Caki2 (cell line): ENCODE measurements around the gene EHMT2. TPM values are rescaled to one million over a fixed set of nuclear protein-coding genes. Genes with fewer than 3 reads are reported as not detected.

Experiments used
- DNase-seq: peaks from one replicate; pipeline ENCODE4 v3.0.0-alpha.2; 2015; ENCODE audit warnings: low read depth
- in situ Hi-C: cut with HindIII; loops from 2 replicates; pipeline ENCODE4 v1.10.0; 2016; ENCODE audit warnings: low sequenced_read_pairs, low pct_unique_long_range_greater_than_20kb, mixed read lengths
- total RNA-seq: library from RNA; depleted of rRNA; stranded (reverse); fragments of >200 nt; shearing (Covaris generic); gene quantifications from 2 replicates; pipeline ENCODE4 v1.2.3, GENCODE V29; 2014; ENCODE audit warnings: low replicate concordance

EHMT2 gene
- total RNA-seq, 1 experiment from 2014 or later = 79.0 TPM

DNA sequence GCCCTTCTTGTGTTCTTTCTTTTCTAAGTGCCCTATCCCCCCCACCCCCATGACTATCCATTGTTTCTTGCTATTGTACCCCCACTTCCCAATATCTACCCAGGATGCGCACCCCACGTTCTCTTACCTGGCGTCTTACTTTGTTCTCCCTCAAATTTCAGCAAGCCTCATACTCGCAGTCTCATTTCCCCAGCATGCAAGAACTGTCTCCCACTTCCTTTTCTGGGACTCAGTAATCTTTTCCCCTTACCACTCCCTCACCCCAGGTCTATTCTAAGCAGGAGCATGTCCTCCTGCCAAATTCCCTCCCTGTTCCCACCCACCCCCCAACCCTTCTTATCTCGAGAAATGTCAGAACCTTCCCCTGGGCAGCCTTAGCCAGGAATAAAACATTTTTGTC lies 1.7 kb upstream of the EHMT2 start:
- in situ Hi-C loops = no loop called here
- no peak for DNase-seq

DNA sequence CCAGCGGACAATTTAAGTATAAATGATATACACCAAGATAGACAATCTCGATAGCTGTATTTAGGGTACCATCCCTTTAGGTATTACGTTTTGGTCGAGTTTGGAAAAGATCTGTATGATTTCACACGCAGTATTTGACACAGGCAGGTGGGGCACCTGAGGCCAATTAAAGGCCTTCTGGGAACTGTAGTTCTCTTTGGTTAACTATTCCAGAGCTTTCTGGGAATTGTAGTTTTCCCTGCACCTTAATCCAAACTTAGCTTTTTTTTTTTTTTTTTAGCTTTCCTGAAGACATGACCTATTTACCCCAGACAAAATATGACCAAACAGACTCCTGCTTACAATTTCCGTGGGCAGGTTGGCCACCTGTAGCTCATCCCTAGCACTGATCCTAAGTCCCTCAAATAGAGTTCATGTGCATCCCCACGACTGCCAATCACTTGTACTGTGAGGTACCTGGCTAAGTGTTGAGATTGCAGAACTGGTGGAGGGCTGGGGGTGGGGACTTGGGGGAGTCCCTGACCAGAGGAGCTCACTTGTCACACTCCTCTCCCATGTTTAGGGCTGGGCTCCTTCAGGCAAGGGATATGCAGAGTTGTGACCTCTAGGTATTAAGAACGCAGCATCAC lies 999 bp upstream of the EHMT2 start:
- peak; percentile 71 for DNase-seq
- in situ Hi-C loops = no loop called here

DNA sequence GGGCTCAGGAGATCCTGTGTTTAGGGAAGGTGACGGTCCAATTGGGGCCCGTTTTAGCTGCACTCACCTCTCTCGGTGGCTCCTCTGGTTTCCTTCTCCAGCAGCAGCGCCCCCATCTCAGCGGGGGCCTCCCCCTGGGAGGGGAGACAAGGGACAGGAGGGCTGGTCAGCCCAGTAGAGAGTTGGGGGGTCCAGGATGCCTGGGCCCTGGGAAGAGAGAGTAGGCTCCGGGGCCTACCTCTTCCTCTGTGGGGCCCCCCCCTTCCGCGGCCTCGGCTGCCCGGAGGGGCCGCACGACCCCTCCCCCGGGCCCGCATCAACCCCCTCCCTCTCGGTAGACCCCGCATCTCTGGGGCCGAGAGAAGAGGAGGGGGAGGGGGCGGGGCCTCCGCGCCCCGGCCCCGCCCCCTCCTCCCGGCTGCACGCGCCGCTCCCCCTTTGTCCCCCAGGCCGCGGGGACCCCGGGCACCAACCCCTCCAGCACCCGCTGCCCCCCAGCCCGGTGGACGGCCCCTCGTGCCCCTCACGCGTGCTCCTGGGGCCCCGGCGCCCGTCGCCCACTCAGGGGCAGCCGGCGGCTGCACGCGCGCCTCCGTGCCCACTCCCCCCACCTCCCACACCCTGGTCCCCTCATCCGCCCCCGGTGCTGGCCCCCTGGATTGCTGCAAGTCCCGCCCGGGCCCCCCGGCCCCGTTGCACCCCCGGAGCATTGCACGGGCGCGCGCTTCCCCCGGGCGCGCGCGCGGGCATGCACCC lies 464 bp downstream of the EHMT2 start:
- DNase-seq = no peak
- in situ Hi-C loops = no loop called here

DNA sequence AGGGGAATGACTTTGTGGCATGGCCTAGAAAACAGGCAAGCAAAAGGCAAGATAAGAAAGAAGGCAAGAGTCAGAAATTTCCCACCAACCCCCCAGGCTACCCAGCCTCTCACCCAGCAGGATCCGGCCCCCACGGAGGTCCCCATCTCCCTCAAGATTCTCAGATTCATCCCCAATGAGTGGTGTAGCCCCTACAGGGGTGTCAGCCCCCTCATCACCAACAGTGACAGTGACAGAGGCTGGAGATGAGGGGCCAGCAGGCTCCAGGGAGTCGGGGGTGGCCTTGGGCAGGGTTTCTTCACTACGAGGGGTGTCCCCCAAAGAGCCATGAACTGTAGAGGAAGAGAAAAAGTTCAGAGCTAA lies 1.0 kb downstream of the EHMT2 start:
- in situ Hi-C loops = no loop called here

DNA sequence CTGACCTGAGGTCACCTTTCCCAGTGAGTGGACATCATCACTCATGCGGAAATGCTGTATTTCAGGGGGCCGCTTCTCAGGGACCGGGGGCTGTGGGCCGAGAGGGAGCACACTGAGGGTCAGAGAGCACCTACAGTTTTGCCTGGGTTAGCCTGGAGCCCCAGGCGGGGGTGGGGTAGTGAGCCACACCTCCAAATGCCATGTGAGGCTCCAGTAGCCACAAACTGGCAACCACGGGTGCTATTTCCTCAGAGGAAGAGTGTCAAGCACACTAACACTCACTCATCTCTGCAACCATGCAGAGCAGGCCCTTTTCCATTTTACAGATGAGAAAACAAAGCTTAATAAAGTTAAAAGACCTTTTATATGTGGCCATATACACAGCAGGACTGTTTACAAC lies 4.7 kb downstream of the EHMT2 start:
- no peak for DNase-seq
- in situ Hi-C loops = no loop called here

More for the DNA sequence above, 1.0 kb downstream of the EHMT2 start:
- no peak for DNase-seq

DNA sequence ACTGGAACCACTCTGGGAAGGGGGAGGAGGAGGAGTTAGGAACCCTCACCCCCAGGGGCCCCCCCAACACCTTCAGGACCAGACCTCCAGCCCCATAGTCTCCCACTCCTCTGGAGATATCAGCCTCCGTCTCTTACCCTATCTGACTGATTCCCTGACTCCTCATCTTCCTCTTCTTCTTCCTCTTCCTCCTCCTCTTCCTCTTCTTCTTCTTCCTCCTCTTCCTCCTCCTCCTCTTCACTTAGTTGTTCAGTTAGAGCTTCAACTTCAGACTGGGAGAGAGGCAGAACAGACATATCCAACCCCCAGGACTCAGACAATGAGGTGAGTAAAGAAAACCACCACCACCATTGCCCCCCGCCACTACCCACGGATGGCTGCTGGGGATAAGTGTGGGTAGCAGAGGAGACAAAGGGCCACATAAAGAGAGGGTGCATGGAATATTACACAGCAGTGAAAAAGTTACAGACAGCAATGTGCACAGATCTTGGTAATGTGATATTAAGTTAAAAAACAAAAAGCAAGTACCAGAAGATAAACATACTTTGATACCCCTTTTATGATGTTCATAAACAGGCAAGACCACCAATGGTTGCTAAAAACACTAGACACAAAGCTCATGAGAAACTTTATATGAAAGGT lies 8.0 kb downstream of the EHMT2 start:
- in situ Hi-C loops = no loop called here

DNA sequence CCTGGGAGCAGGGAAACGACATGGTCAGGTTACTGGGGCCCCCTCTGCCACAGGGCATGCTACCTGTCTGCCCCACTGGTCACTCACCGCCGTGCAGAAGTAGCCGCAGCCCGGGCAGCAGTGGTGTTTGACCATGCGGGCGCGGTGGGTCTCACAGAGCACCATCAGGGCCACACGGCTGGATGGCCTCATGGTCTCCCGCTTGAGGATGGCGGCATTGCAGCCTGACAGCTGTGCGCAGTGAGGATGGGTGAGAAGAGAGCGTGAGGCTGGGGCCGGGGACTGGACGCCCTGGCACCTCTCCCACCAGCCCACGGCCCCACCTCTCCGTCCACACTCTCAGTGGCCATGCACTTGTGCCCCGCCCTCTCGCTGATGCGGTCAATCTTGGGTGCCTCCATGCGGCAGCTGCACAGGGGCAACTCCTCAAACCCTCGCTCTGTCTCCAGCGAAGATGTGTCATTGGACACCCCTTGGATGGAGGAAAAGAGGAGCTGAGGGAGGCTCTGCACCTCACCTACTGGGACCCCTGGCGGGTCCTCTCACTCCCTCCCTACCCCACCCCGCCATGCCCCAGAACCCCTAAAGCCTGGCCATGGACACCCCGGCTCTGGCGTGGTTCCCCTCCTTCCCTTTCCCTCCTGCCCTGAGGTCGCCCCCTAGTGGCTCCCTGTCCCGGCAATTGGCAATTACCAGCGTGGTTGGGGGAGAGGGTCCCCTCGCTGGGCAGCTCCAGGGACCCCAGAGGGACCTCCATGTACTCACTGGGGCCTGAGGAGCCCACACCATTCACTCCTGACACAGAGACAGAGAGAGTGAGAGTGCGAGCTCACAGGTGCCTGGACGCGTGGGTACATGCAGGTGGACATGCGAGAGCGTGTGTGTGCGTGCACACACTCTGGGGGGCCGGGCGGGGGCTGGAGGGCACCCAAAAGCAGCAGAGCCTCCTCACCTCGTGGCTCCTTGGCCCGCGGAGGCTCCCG lies 8.9 kb downstream of the EHMT2 start:
- no peak for DNase-seq
- in situ Hi-C loops = no loop called here

More for the DNA sequence above, 8.0 kb downstream of the EHMT2 start:
- no peak for DNase-seq

DNA sequence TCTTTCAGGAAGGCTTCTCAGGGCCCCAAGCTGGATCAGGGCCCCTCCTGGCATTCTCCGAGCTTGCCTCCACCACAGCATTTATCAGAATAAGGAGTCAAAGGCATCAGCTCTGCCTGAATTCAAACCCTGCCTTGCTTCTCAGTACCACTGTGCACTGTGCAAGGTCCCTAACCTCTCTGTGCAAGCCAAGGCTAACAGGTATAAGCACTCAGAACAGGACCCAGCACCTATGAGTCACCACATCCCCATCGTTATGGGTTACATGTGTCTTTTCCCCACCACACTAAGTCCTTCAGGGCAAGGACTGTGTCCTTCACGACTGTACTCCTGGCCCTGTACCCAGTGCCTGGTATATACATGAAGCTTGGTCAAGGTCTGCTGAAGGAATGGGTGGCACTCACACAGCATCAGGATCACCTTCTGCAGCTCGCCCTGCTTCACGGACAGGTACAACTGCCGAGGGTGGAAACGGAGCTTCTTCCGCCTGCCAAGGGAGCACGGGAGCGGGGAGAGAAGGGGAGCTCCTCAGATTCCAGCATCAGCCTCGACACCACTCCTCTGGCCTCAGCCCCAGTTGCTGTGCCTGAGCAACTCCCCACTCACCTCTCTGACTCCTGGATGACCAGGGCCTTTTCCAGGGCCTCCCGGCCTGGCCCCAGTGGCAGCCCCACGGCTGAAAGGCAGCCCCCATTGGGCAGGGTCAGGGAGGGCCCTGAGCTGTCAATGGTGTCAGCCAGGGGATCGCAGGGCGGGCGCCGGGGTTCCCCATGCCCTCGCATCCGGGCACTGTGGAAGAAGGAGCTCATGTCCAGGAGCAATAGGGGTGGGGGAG lies 10.1 kb downstream of the EHMT2 start:
- in situ Hi-C loops = no loop called here

DNA sequence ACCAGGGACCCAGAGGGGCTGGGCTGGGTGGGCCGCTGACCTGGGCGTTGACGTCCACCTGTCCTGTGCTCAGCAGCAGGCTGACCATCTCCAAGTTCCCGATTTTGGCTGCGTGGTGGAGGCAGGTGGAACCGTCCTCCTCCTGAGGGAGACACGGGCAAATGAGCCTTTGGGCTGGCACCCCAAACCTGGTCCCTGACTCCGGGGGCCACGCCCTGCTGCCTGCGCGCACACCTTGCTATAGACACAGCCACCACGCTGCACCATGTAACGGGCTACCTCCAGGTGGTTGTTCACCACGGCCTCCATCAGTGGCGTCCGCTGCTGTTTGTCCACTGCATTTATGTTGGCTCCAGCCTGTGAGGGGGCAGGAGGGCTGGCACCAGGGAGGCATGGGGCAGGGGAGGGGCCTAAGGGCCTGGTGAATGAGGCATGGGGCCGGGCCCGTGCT lies 10.9 kb downstream of the EHMT2 start:
- in situ Hi-C loops = no loop called here
- DNase-seq = no peak

More for the DNA sequence above, 10.1 kb downstream of the EHMT2 start:
- no peak for DNase-seq

DNA sequence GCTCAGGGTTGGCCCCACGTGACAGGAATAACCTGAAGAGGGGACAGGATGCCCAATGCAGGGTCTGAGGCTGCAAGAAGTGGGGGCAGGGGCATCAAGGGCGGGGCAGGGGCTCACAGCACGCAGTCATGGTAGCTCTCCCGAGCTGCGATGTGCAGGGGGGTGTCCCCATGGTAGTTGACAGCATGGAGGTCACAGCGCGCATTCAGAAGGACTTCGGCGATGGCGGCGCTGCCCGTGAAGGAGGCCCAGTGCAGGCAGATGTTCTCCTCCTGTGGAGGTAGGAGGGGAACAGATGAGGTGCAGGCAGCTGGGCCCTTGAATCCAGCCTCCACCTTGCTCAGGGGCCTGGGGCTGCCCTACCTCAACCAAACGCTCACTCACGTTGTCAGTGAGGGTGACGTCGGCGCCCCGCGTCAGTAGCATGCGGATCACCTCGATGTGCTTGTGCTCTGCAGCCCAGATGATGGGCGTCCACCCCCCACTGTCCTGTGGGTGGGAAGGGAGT lies 12.9 kb downstream of the EHMT2 start:
- no peak for DNase-seq
- in situ Hi-C loops = no loop called here

DNA sequence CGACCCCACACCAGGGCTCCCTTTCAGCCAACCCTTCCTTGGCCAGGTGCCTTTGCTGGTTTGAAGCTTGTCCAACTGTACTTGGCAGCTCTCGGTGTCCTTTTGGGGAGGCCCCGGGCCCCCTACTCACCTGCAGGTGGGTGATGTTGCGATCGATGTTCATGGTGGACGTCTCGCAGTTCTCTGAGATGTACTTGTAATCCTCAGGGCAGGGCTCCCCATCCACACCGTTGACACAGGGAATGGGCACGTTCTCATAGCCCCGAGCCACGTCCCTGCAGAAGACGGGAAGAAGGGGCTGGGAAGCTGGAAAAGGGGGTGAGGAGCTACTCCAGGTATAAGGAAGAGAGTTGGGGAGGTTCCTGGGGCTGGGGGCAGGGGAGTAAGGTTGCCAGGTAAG lies 13.8 kb downstream of the EHMT2 start:
- in situ Hi-C loops = no loop called here

DNA sequence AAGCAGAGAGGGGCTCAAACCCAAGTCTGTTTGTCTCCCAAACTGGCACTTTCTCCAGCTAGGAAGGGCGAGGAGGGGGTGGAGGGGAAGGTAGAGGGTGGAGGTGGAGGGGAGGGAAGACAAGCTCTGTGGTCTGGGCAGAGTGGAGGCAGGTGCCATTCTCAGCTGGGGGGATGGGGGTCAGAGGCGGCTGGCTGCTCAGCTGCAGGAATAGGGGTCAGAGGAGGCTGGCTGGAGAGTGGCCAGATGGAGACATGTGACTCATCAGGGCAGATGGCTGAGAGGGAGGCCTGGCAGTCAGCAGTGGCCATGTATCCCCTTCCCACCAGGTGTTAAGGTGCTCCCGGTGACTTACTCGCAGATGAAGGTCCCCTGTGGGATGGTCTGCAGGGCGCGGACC lies 15.2 kb downstream of the EHMT2 start:
- DNase-seq = no peak
- in situ Hi-C loops = no loop called here

More for the DNA sequence above, 13.8 kb downstream of the EHMT2 start:
- DNase-seq = no peak

DNA sequence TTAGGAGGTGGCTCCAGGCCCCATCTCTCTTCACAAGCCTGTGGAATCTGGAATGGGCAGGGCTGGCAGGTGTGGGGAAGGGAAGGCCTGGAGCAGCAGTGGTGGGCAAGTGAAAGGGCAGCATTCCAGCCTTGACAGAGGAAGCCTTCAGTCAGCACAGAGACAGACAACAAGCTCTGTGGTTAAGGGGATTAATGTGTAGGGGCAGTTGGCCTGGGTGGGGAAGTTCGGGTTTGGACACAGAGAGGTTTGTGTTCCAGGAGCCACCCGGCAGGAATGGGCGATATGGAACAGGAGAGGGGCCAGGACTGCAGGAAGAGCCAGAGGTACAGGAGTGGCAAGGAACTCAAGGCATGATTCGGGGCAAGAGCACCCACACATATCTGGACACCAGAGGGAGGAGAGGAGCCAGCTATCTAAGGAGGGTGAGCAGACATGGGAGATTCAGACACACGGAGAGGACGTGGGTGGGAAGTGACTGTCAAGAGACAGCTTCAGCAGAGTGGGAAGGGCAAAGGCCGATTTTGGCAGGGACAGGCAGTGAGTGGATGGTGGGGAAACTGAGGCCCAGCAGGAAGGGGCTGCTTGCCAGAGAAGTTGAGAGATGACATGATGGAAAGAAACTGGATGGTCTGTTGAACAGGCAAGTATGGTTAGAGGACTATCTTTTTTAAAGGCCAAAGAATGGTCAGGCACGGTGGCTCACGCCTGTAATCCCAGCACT lies 16.2 kb downstream of the EHMT2 start:
- no peak for DNase-seq
- in situ Hi-C loops = no loop called here

DNA sequence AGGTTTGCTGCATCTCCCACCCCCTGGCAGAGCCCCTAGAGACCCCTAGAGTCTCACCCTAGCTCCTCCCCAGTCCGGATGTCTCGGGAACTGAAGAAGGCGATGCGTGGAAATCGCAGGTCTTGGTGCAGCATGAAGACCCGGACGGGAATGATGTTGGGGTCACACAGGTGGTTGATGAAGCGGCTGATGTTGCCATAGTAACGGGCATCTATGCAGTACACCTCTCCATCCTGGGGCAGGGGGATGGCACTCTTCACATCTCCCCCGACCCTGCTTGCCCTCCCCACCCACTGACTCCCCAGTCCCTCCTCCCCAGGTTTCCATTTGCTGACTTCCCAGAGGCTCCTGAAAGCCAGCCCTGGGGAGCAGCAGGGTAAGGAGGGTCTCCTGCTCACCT lies 16.9 kb downstream of the EHMT2 start:
- in situ Hi-C loops = no loop called here
- no peak for DNase-seq

DNA sequence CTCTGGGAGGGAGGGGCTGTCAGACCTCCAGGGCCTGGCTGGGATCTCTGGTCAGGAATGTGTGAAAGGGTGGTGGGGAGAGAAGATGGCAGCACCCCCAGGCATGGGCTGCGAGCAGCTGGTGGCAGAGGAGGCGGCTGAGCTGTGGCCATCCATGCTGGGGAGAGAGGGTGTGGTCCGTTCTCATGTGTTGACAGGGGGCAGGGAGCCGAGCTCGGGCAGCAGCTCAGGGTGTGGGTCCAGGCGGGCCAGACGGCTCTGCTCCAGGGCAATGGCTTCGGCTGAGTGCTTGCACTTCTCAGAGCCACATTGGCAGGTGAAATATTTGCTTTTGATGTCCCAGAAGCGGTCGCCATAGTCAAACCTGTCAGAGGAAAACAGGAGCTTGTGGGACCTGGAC lies 17.6 kb downstream of the EHMT2 start:
- DNase-seq = no peak
- in situ Hi-C loops = no loop called here

DNA sequence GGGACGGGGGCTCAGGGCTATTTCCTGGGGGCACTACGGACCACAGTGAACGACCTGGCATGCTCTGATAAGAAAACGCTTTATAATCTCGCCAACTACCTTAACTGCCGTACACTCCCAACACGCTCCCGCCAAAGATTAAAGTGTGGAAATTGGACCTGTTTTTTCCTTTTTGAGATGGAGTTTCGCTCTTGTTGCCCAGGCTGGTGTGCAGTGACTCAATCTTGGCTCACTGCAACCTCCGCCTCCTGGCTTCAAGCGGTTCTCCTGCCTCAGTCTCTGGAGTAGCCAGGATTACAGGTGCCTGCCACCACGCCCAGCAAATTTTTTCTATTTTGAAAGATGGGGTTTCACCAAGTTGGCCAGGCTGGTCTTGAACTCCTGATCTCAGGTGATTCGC lies 18.4 kb downstream of the EHMT2 start:
- DNase-seq = no peak
- in situ Hi-C loops = no loop called here

DNA sequence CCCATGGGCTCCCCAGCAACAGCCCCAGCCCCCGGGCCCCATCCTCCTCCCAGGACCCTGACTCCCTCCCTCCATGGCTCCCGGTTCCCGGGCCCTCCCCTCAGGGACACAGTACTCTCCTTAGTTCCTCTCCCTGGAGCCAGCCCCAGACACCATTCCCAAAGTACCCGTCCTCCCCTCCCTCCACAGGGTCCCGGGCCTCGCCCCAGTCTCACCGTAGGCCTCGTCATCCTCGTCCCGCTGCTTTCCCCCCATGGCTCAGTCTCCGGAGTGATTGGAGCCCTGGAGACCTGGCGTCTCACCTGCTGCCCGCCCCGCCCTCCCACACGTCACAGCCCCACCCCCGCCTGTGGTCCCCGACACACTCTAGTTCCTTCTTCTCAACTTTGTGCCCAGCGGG lies 18.8 kb downstream of the EHMT2 start, which contains the start of gene SLC44A4:
TSS of gene SLC44A4 (minus strand) at position 272 of the 400 bp plus-strand sequence. CDS start at position 255, 17 bp downstream.
- DNase-seq = no peak
- in situ Hi-C loops = no loop called here
